ENCODE measurements around the gene CMC1.

The CMC1 gene

GRCh38 chr3:28300345-28300962, 59.0 kb downstream of the CMC1 start:
- no peak for DNase-seq (ENCODE audit: low read depth)

DNA sequence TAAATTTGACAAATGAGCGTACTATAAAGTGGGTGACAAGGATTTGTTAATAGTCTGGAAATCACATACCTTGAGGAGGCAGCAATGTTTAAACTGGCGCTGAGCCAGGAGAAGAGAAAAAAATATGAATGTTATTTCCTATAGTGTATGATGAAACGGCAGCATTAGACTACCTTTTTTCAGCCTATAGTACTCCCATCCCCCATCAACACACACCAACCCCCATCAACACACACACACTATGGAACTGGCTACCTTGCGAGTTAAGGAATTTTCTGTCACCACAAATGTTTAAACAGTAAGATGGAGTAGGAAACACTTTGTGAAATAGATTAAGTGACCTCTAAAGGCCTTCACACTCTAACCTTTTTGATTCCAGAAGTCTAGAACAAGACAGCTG, 60.3 kb downstream of the CMC1 start:
- DNase-seq (ENCODE audit: low read depth), result no peak

DNA sequence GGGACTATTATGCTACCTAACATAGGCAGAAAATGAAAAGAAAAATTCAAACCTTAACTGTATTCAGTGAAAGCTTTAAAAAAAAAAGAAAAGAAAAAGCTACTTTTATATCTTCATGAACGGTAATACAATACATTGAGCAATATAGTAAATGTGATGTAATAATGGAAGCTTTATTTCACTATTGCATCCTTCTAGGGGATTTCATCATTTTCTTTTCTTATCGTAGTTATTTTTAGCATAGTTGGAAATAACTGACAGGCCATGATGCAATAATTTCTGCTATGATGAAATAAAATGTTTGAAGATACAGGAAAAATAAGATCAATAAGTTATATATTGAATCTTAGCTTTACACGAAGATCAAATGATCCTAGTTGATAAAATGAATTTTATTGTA, 66.8 kb downstream of the CMC1 start:
- peak; percentile 65 for DNase-seq (ENCODE audit: low read depth)

GRCh38 chr3:28315711-28316110, 74.3 kb downstream of the CMC1 start:
- DNase-seq (ENCODE audit: low read depth), result no peak

GRCh38 chr3:28316226-28316625, 74.8 kb downstream of the CMC1 start:
- DNase-seq (ENCODE audit: low read depth), result peak; percentile 83

DNA sequence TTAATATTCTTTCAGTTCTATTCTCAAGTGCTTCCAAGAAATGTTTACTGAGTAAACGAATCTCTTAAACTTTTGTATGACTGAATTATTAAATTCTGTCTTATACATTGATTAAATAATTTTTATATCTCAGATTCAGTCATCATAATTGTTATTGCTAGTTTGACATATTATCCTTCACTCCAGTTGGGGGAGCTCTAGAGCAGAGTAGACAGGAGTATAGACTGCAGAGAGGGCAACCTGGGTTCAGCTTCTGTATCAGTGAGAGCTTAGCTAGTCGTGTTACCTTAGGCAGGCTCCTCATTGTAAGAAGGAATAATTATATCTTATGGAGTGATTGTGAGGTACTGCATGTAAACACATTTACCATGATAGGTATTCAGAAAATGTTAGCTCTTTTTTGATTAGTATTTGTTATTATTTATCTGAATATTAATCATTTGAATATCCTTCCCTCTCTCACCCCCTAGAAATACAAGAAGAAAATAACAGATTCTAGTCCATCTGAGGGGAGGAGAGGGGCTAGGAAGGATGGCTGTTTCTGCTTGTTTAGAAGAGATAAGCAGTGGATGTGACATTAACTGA, 76.1 kb downstream of the CMC1 start:
- DNase-seq (ENCODE audit: low read depth), result peak; percentile 51

DNA sequence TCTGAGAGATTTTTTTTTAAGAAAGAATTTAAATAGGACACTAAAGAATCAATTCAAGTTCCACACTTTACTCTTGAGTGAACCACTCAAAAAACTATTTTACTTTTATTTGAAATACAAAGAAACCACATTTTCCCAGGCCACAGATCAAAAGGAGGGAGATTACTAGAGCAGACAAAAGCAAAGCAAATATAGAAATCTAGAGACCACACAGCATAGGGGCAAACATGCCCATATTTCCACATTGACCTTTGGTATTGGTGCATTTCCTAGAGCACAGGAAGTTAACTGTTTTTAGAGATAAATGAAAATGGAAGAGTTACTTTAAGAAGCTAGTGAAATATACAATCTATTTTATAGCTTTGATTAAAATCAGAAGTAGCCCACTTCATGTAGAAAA, 79.6 kb downstream of the CMC1 start:
- no peak for DNase-seq (ENCODE audit: low read depth)

DNA sequence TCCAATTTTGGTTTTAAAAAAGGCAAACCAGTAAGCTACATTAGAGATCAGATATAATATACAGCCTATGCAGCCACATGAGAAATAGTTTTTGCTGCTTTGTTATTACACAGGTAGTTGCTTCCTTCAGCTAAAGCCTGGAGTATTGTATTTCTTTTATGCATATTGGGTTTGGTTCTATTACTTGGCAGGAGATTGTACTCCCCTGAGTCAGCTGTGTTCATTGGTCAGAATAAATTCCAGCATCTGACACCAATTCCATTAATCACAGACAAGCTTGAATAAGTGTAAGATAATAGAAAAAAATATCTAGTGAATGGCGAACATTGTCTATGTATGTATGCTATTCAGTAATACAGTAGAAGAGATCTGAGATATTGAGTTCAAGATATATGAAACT, 81.0 kb downstream of the CMC1 start:
- DNase-seq (ENCODE audit: low read depth), result peak; percentile 67

DNA sequence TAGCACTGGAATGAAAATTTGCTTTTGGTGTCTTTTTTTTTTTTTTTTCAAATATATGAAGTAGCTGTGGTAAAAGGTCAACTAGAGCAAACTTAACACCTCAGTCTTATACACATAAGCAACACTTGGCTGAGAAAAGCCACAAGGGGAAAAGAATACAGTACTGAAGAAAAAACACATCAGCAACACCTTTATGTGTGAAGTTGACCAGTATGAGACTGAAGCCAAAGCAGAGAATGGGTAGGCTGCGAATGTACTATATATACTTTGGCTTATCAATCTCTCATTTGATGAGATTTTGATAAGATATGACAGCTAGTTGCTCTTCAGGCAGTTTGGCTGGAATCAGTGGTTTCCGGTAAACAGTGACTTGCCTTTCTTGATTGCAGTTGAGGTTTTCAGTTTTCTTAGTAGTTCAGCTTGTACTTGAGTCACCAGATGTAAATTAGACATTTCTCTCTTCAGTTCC, 85.1 kb downstream of the CMC1 start:
- DNase-seq (ENCODE audit: low read depth), result peak; percentile 63

- peak; percentile 33 for DNase-seq (ENCODE audit: low read depth)
These were observed 87.1 kb downstream of the CMC1 start for GRCh38 chr3:28328188-28329151.

DNA sequence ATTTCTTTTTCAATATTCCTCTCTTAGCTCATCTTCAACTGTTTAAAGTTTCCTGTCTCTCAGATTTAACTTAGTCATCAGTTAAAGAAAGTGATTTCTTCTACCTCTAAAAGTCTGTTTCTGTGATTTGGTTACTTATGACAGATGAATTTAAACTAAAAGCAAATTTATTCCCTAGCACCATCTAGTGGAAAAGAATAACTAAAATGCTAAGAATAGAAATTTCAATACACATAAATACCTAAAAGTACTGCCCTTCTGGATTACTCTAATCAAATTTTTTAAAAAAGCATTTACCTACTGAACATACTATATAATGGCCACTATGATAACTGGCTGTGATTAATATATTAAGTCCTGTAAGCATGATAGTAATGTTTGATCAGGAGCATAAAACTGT, 93.1 kb downstream of the CMC1 start:
- no peak for DNase-seq (ENCODE audit: low read depth)

DNA sequence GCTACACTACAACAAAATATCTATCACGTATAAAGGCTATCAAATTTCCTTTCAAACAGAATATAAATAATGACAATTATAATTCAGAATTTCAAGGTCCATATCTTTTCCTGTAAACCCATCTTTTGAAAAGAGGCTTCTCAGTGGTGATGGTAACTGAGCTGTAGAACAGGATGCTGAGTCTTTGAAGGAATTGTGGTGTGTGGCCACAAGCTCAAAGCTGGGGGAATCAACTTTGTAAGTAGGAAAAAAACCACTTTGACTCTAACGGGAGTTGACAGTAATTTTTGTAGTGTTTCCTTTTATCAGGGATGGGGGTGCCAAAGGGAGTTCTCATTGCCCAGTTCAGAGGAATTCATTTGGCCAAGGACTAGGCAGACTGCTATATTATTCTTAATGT, 93.8 kb downstream of the CMC1 start:
- DNase-seq (ENCODE audit: low read depth), result no peak

GRCh38 chr3:28337230-28337629, 95.8 kb downstream of the CMC1 start:
- DNase-seq (ENCODE audit: low read depth), result no peak

- no peak for DNase-seq (ENCODE audit: low read depth)
These were observed 101.7 kb downstream of the CMC1 start for GRCh38 chr3:28343144-28343543.

- no peak for DNase-seq (ENCODE audit: low read depth)
These were observed 104.3 kb downstream of the CMC1 start for GRCh38 chr3:28345690-28346089.

- DNase-seq (ENCODE audit: low read depth), result peak; percentile 84
These were observed 106.2 kb downstream of the CMC1 start for GRCh38 chr3:28347374-28348264.

DNA sequence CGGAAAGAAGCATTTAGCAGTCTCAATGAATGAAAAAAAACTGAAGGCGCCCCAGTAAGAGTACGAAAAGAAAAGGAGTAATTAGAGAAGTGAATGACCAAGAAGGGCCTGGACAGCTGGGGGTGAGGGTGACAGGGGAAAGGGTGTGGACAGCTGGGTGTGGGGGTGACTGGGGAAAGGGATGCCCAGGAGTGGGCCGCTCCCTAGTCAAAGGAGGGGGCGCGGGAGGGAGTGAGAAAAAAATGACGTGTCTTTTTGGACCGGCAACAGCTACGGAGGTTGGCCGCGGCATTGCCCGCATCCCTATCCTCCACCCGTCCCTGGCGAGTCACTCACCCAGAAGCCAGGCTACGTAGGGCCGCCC, 106.8 kb downstream of the CMC1 start:
- DNase-seq (ENCODE audit: low read depth), result no peak

GRCh38 chr3:28348629-28349468, 107.4 kb downstream of the CMC1 start, which contains the start of the genes AZI2 and ZCWPW2:
AZI2 (minus strand) TSS chr3:28348824; CDS start chr3:28340617, 8,207 bp downstream.
ZCWPW2 (plus strand) TSS chr3:28348721; CDS start chr3:28413069, 64,348 bp downstream.
- peak; percentile 94 for DNase-seq (ENCODE audit: low read depth)

DNA sequence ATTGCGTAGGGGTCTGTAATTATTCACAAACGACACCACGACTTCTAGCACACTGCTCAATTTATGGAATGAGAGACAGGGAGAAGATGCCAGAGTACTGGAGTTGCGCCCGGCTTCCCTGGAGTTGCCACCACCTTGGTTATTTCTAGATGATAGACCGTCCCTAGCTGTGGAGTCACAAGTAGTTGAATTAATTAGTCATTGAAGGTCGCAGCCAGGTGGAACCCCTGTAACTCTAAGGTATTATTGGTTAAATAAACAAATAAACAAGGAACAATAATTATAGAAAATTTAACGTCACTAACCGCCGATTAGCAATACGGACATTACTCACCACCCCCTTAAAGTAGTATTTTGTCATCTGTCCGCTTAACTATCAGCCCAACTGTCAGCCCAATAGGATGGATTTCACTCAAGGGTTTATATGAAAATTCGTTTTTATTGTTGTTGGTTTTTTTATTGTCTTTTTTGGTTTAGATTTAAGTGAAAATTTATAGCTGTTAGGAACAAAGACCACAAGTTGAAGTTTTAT, 108.1 kb downstream of the CMC1 start:
- no peak for DNase-seq (ENCODE audit: low read depth)

Measured in amniotic epithelial cell (primary cell).